Measurements from ENCODE around the gene AFP. TPM values are rescaled to one million over a fixed set of nuclear protein-coding genes. Genes with fewer than 3 reads are reported as not detected.

The AFP gene
- polyA plus RNA-seq, 2 of the 4 experiments (the other 2 are of a cell fraction): 1.8 to 4.5 TPM

DNA sequence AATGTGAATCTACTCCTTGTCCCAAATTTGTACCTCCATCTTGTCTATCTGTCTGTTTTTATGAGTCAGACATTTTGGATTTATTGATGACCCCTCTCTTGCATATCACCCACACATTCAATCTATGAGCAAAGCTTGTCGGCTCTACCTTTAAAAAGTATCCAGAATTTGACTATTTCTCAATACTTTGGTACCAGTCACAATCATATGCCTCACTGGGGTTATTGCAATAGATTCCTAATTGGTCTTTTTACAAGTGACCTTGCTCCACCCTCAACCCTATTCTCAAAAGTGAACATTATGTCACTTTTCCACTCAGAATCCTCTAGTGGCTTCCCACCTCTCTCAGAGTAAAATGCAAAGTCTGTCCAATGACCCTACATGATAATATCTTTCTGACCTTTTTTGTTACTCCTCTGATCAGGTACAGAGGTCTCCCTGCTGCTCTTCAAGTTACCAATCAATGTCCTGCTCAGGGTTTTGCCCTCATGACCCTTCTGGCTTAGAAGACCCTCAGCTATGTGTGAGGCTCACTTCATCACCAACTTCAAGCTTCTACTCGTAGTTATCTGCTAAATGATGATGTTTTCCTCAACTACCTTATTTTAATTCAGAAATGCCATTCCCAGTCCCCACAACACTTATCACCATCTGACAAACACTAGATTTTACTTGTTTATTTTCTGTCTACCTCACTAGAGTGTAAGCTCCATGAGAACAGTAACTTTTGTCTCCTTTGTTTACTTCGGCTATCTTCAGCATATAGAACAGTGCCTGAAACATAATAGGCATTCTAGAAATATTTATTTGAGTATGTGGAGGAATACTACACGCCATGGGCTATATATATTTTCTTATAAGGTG, 22.4 kb downstream of the AFP start:
- TF ChIP-seq ESRRA (IDR thresholded peaks at IDR 0.05; ENCODE audit: borderline replicate concordance, low read length) (no peak), TP53 (CRISPR knock-in tag; IDR thresholded peaks at IDR 0.05) (no peak), EP300 (IDR thresholded peaks at IDR 0.05) (no peak), HOXB5 (CRISPR knock-in tag; IDR thresholded peaks at IDR 0.05) (no peak)
- TF ChIP-seq, protein P1, sequence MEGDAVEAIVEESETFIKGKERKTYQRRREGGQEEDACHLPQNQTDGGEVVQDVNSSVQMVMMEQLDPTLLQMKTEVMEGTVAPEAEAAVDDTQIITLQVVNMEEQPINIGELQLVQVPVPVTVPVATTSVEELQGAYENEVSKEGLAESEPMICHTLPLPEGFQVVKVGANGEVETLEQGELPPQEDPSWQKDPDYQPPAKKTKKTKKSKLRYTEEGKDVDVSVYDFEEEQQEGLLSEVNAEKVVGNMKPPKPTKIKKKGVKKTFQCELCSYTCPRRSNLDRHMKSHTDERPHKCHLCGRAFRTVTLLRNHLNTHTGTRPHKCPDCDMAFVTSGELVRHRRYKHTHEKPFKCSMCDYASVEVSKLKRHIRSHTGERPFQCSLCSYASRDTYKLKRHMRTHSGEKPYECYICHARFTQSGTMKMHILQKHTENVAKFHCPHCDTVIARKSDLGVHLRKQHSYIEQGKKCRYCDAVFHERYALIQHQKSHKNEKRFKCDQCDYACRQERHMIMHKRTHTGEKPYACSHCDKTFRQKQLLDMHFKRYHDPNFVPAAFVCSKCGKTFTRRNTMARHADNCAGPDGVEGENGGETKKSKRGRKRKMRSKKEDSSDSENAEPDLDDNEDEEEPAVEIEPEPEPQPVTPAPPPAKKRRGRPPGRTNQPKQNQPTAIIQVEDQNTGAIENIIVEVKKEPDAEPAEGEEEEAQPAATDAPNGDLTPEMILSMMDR (IDR thresholded peaks at IDR 0.05): no peak
- TF ChIP-seq, protein P2, sequence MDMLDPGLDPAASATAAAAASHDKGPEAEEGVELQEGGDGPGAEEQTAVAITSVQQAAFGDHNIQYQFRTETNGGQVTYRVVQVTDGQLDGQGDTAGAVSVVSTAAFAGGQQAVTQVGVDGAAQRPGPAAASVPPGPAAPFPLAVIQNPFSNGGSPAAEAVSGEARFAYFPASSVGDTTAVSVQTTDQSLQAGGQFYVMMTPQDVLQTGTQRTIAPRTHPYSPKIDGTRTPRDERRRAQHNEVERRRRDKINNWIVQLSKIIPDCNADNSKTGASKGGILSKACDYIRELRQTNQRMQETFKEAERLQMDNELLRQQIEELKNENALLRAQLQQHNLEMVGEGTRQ (IDR thresholded peaks at IDR 0.05): no peak
- TF ChIP-seq, protein P3, sequence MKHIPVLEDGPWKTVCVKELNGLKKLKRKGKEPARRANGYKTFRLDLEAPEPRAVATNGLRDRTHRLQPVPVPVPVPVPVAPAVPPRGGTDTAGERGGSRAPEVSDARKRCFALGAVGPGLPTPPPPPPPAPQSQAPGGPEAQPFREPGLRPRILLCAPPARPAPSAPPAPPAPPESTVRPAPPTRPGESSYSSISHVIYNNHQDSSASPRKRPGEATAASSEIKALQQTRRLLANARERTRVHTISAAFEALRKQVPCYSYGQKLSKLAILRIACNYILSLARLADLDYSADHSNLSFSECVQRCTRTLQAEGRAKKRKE (CRISPR knock-in tag; IDR thresholded peaks at IDR 0.05; ENCODE audit: low read depth): no peak
- no peak for ATAC-seq
- ChIA-PET POLR2A (interaction anchor here (0.6 kb wide), 1 partner anchor 118 kb away, joined by 3 read pairs; no protein-coding TSS in a partner anchor), CTCF (interaction anchor here (0.7 to 2.0 kb wide), 2 partner anchors 8 to 12 kb away, joined by 3 to 7 read pairs; no protein-coding TSS in a partner anchor)
- Histone ChIP-seq H3K9me3 (no peaks in the 10 kb centered on the region), H3K4me1 (no peaks in the 10 kb centered on the region), H3K27ac (no peak overlapping the region), H3K4me3 (no peak overlapping the region), H3K4me2 (no peak overlapping the region)
- WGBS (ENCODE audit: missing lambda C conversion rate): 46% methylated on average over 4 of the region's 4 CpGs
- FAIRE-seq: no peak
- DNase-seq (ENCODE audit: low read depth in 1 of 2, low spot score in 1 of 2): no peak

DNA sequence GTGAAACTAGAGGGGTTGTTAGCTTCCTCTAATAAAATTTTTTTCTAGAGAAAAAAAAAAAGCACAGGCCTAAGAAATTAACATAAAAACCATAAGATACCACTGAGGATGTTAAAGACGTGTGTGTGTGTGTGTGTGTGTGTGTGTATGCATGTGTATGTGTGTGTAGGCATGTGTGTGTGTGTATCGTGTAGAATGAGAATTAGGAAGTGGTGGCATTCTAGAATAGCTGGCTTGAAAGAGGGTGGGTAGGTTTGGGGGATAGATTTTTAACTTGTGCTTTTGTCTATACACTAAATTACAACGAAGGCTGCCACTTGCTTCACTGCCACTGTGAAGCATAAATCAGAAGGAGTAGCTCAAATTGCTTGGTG, 23.0 kb downstream of the AFP start:
- TF ChIP-seq NFE2L2 (conservative IDR thresholded peaks at IDR 0.05; ENCODE audit: low read length) (no peak), MAZ (IDR thresholded peaks at IDR 0.05; ENCODE audit: borderline replicate concordance, low read depth, low read length) (no peak), CBX8 (IDR thresholded peaks at IDR 0.05) (no peak), ZNF302 (CRISPR knock-in tag; IDR thresholded peaks at IDR 0.05) (no peak), RCOR1 (IDR thresholded peaks at IDR 0.05; ENCODE audit: low read depth, low read length) (no peak), CHD2 (IDR thresholded peaks at IDR 0.05; ENCODE audit: low read length, partially characterized antibody) (no peak), HOXA7 (CRISPR knock-in tag; IDR thresholded peaks at IDR 0.05) (no peak), MYC (IDR thresholded peaks at IDR 0.05; ENCODE audit: borderline replicate concordance, low read length) (no peak), SMC3 (IDR thresholded peaks at IDR 0.05) (no peak), GATA3 (IDR thresholded peaks at IDR 0.05; ENCODE audit: borderline replicate concordance) (no peak), ZFP36 (IDR thresholded peaks at IDR 0.05; ENCODE audit: borderline replicate concordance, partially characterized antibody) (no peak), RNF2 (IDR thresholded peaks at IDR 0.05; ENCODE audit: borderline replicate concordance, low read depth) (no peak), HDAC2 (IDR thresholded peaks at IDR 0.05) (no peak), FOSL2 (IDR thresholded peaks at IDR 0.05) (no peak), FOSL2 (CRISPR knock-in tag; IDR thresholded peaks at IDR 0.05) (no peak)
- Histone ChIP-seq H3K4me3 (no peak overlapping the region), H3K4me2 (no peak overlapping the region), H3K9me3 (no peaks in the 10 kb centered on the region), H3K4me1 (no peaks in the 10 kb centered on the region), H3K27ac (no peak overlapping the region)
- WGBS (ENCODE audit: missing lambda C conversion rate): 50% methylated on average over 3 of the region's 3 CpGs
- no peak for ATAC-seq
- ChIA-PET CTCF (interaction anchor here (0.7 to 2.0 kb wide), 2 partner anchors 8 to 13 kb away, joined by 3 to 7 read pairs; no protein-coding TSS in a partner anchor), POLR2A (interaction anchor here (0.6 kb wide), 1 partner anchor 117 kb away, joined by 3 read pairs; no protein-coding TSS in a partner anchor)
- DNase-seq (ENCODE audit: low read depth in 1 of 2, low spot score in 1 of 2): no peak
- no peak for FAIRE-seq
